ENCODE results near the gene PTK6.
A peak's percentile ranks its signal among the peaks of the same experiment; 100 is the strongest.
"Not testable (repeated sequence)": the region's sequence is repeated elsewhere in the genome, so short reads cannot be mapped to it uniquely, and the experiment has no call there.

PTK6 gene

GRCh38 chr20:63561624-63562396, 24.6 kb upstream of the PTK6 start:
- H3K27ac ChIP-seq (ENCODE audit: low read depth, low read length) = no peak overlapping the region
- no peak overlapping the region for H3K4me3 ChIP-seq (ENCODE audit: low read depth, low read length)
- no peaks in the 10 kb centered on the region; the same call in 1 of the 2 replicates for H3K4me1 ChIP-seq (ENCODE audit: control insufficient read depth, insufficient read depth, low read length)
- H3K9me3 ChIP-seq (ENCODE audit: control insufficient read depth, insufficient read depth, low read length) = no peaks in the 10 kb centered on the region
- peaks cover 7% of the 10 kb centered on the region for H3K36me3 ChIP-seq (ENCODE audit: control insufficient read depth, insufficient read depth, low read length)
- H3K9ac ChIP-seq (ENCODE audit: low read depth, low read length) = no peak overlapping the region
- no peaks in the 10 kb centered on the region for H3K27me3 ChIP-seq (ENCODE audit: control insufficient read depth, insufficient read depth, low read length)

GRCh38 chr20:63560856-63561609, 23.9 kb upstream of the PTK6 start:
- Histone ChIP-seq H3K4me1 (ENCODE audit: control insufficient read depth, insufficient read depth, low read length) (no peaks in the 10 kb centered on the region; the same call in 1 of the 2 replicates), H3K9ac (ENCODE audit: low read depth, low read length) (no peak overlapping the region), H3K27me3 (ENCODE audit: control insufficient read depth, insufficient read depth, low read length) (no peaks in the 10 kb centered on the region), H3K36me3 (ENCODE audit: control insufficient read depth, insufficient read depth, low read length) (peaks cover 7% of the 10 kb centered on the region), H3K27ac (ENCODE audit: low read depth, low read length) (no peak overlapping the region), H3K4me3 (ENCODE audit: low read depth, low read length) (no peak overlapping the region), H3K9me3 (ENCODE audit: control insufficient read depth, insufficient read depth, low read length) (no peaks in the 10 kb centered on the region)

- H3K27ac ChIP-seq (ENCODE audit: low read depth, low read length) = no peak overlapping the region
- H3K36me3 ChIP-seq (ENCODE audit: control insufficient read depth, insufficient read depth, low read length) = peaks cover 7% of the 10 kb centered on the region
- H3K4me1 ChIP-seq (ENCODE audit: control insufficient read depth, insufficient read depth, low read length) = no peaks in the 10 kb centered on the region; the same call in 1 of the 2 replicates
- no peaks in the 10 kb centered on the region for H3K9me3 ChIP-seq (ENCODE audit: control insufficient read depth, insufficient read depth, low read length)
- no peak overlapping the region for H3K9ac ChIP-seq (ENCODE audit: low read depth, low read length)
- H3K27me3 ChIP-seq (ENCODE audit: control insufficient read depth, insufficient read depth, low read length) = no peaks in the 10 kb centered on the region
- H3K4me3 ChIP-seq (ENCODE audit: low read depth, low read length) = no peak overlapping the region
Observed at GRCh38 chr20:63560333-63560805, 23.2 kb upstream of the PTK6 start.

- H3K4me3 ChIP-seq (ENCODE audit: low read depth, low read length); H3K9me3 ChIP-seq (ENCODE audit: control insufficient read depth, insufficient read depth, low read length); H3K27ac ChIP-seq (ENCODE audit: low read depth, low read length); H3K27me3 ChIP-seq (ENCODE audit: control insufficient read depth, insufficient read depth, low read length); H3K9ac ChIP-seq (ENCODE audit: low read depth, low read length); H3K36me3 ChIP-seq (ENCODE audit: control insufficient read depth, insufficient read depth, low read length); H3K4me1 ChIP-seq (ENCODE audit: control insufficient read depth, insufficient read depth, low read length): not testable (repeated sequence)
Observed at GRCh38 chr20:63559485-63560332, 22.5 kb upstream of the PTK6 start.

GRCh38 chr20:63558804-63559484, 21.8 kb upstream of the PTK6 start:
- no peak overlapping the region for H3K9ac ChIP-seq (ENCODE audit: low read depth, low read length)
- H3K4me1 ChIP-seq (ENCODE audit: control insufficient read depth, insufficient read depth, low read length) = peaks cover 5% of the 10 kb centered on the region; the same call in 1 of the 2 replicates
- no peak overlapping the region for H3K27ac ChIP-seq (ENCODE audit: low read depth, low read length)
- H3K4me3 ChIP-seq (ENCODE audit: low read depth, low read length) = no peak overlapping the region
- no peaks in the 10 kb centered on the region for H3K27me3 ChIP-seq (ENCODE audit: control insufficient read depth, insufficient read depth, low read length)
- H3K9me3 ChIP-seq (ENCODE audit: control insufficient read depth, insufficient read depth, low read length) = no peaks in the 10 kb centered on the region
- H3K36me3 ChIP-seq (ENCODE audit: control insufficient read depth, insufficient read depth, low read length) = peaks cover 7% of the 10 kb centered on the region

GRCh38 chr20:63557481-63557891, 20.3 kb upstream of the PTK6 start:
- H3K4me3 ChIP-seq (ENCODE audit: low read depth, low read length) = no peak overlapping the region
- no peaks in the 10 kb centered on the region for H3K9me3 ChIP-seq (ENCODE audit: control insufficient read depth, insufficient read depth, low read length)
- peaks cover 12% of the 10 kb centered on the region for H3K4me1 ChIP-seq (ENCODE audit: control insufficient read depth, insufficient read depth, low read length)
- no peaks in the 10 kb centered on the region for H3K27me3 ChIP-seq (ENCODE audit: control insufficient read depth, insufficient read depth, low read length)
- no peak overlapping the region for H3K27ac ChIP-seq (ENCODE audit: low read depth, low read length)
- peaks cover 7% of the 10 kb centered on the region for H3K36me3 ChIP-seq (ENCODE audit: control insufficient read depth, insufficient read depth, low read length)
- no peak overlapping the region for H3K9ac ChIP-seq (ENCODE audit: low read depth, low read length)

GRCh38 chr20:63556873-63557478, 19.8 kb upstream of the PTK6 start:
- Histone ChIP-seq H3K4me3 (ENCODE audit: low read depth, low read length) (no peak overlapping the region), H3K27ac (ENCODE audit: low read depth, low read length) (no peak overlapping the region), H3K9ac (ENCODE audit: low read depth, low read length) (no peak overlapping the region), H3K9me3 (ENCODE audit: control insufficient read depth, insufficient read depth, low read length) (no peaks in the 10 kb centered on the region), H3K36me3 (ENCODE audit: control insufficient read depth, insufficient read depth, low read length) (peaks cover 7% of the 10 kb centered on the region), H3K4me1 (ENCODE audit: control insufficient read depth, insufficient read depth, low read length) (peaks cover 17% of the 10 kb centered on the region), H3K27me3 (ENCODE audit: control insufficient read depth, insufficient read depth, low read length) (no peaks in the 10 kb centered on the region)

- Histone ChIP-seq H3K27me3 (ENCODE audit: control insufficient read depth, insufficient read depth, low read length) (no peaks in the 10 kb centered on the region), H3K36me3 (ENCODE audit: control insufficient read depth, insufficient read depth, low read length) (0 out of 2 replicates have a peak, but pooled peaks cover 4% of the 10 kb centered on the region), H3K4me1 (ENCODE audit: control insufficient read depth, insufficient read depth, low read length) (peaks cover 17% of the 10 kb centered on the region), H3K4me3 (ENCODE audit: low read depth, low read length) (no peak overlapping the region), H3K27ac (ENCODE audit: low read depth, low read length) (no peak overlapping the region), H3K9me3 (ENCODE audit: control insufficient read depth, insufficient read depth, low read length) (no peaks in the 10 kb centered on the region), H3K9ac (ENCODE audit: low read depth, low read length) (no peak overlapping the region)
Observed at GRCh38 chr20:63555661-63556381, 18.6 kb upstream of the PTK6 start.

GRCh38 chr20:63554361-63555278, 17.4 kb upstream of the PTK6 start:
- no peak overlapping the region for H3K27ac ChIP-seq (ENCODE audit: low read depth, low read length)
- H3K27me3 ChIP-seq (ENCODE audit: control insufficient read depth, insufficient read depth, low read length) = no peaks in the 10 kb centered on the region
- no peaks in the 10 kb centered on the region for H3K9me3 ChIP-seq (ENCODE audit: control insufficient read depth, insufficient read depth, low read length)
- H3K4me3 ChIP-seq (ENCODE audit: low read depth, low read length) = peak overlapping the region; percentile 87
- peaks cover 17% of the 10 kb centered on the region for H3K4me1 ChIP-seq (ENCODE audit: control insufficient read depth, insufficient read depth, low read length)
- no peak overlapping the region for H3K9ac ChIP-seq (ENCODE audit: low read depth, low read length)
- H3K36me3 ChIP-seq (ENCODE audit: control insufficient read depth, insufficient read depth, low read length) = no peaks in the 10 kb centered on the region
